Ishikawa (cell line): ENCODE data around the gene EIF4B.

Experiments used
- CEBPB ChIP-seq: IDR thresholded peaks from 2 replicates; pipeline ENCODE4 v1.6.1; 2012
- CREB1 ChIP-seq: IDR thresholded peaks from 2 replicates; pipeline ENCODE4 v1.6.1; 2012; ENCODE audit warnings: low read depth
- EGR1 ChIP-seq: IDR thresholded peaks from 2 replicates; pipeline ENCODE4 v1.6.1; 2012
- EP300 ChIP-seq: IDR thresholded peaks from 2 replicates; pipeline ENCODE4 v1.6.1; 2012; ENCODE audit warnings: borderline replicate concordance
- FOXM1 ChIP-seq: IDR thresholded peaks from 2 replicates; pipeline ENCODE4 v1.6.1; 2012; ENCODE audit warnings: low read depth, borderline replicate concordance
- NFIC ChIP-seq: IDR thresholded peaks from 2 replicates; pipeline ENCODE4 v1.6.1; 2012
- RAD21 ChIP-seq: IDR thresholded peaks from 2 replicates; pipeline ENCODE4 v1.6.1; 2012; ENCODE audit warnings: low read depth
- TAF1 ChIP-seq: IDR thresholded peaks from 2 replicates; pipeline ENCODE4 v1.6.1; 2012; ENCODE audit warnings: low read depth, mild to moderate bottlenecking
- TCF12 ChIP-seq: IDR thresholded peaks from 2 replicates; pipeline ENCODE4 v1.6.1; 2012; ENCODE audit warnings: low read depth
- TEAD4 ChIP-seq: IDR thresholded peaks from 2 replicates; pipeline ENCODE4 v1.6.1; 2012
- YY1 ChIP-seq: IDR thresholded peaks from 2 replicates; pipeline ENCODE4 v1.6.1; 2012; ENCODE audit warnings: low read depth
- ZBTB7A ChIP-seq: IDR thresholded peaks from 2 replicates; pipeline ENCODE4 v1.6.1; 2012; ENCODE audit warnings: low read depth
- TF ChIP-seq, protein P1 (sequence below): IDR thresholded peaks from 2 replicates; pipeline ENCODE4 v1.6.1; 2012; ENCODE audit warnings: low read depth, mild to moderate bottlenecking
- TF ChIP-seq, protein P2 (sequence below): IDR thresholded peaks from 2 replicates; pipeline ENCODE4 v1.6.1; 2012
- TF ChIP-seq, protein P3 (sequence below): IDR thresholded peaks from 2 replicates; pipeline ENCODE4 v1.6.1; 2012

EIF4B gene

DNA sequence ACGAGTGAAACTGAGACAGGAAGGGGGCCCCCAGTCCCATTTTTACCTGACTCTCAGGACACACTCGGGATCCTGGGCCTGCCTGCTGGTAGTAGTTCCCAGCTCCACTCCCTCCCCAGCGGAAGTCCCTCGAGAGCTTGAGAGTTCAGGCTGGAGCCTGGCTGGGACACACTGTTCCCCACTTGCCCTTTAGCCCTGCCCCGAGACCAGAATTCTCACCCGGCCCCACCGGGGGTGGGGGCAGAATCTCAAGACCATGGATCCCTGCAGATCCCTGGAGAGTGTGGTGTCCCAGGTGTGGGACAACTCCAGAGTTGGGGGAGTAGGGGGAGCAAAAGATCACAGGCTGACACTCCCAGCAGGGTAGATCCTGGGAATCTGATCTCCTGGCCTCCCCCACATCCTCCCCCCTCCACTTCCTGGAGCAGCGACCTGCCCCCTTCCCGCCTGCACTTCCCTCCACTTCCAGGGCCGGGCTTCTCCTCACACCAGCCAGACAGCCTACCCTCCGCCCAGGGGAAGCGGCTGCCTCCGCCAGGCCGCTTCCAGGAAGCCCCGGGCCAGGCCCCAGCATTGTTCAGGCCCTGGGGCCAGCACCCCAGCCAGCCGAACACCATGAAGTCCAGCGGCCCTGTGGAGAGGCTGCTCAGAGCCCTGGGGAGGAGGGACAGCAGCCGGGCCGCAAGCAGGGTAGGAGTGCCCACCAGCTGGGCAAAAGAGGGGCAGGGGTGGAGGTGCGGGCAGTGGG is 43.5 kb downstream of the EIF4B start, which contains the start of gene TNS2:
Gene TNS2, plus strand, starts transcription at position 495 of the 748 bp plus-strand sequence. Its CDS starts 121 bp downstream, at position 616.
- TF ChIP-seq ZBTB7A (no peak; the same call in none of the 2 replicates), TCF12 (peak; percentile 84), EGR1 (peak; percentile 75), FOXM1 (0 out of 2 replicates have a peak, but pooled peaks have one; percentile 28), TEAD4 (0 out of 2 replicates have a peak, but pooled peaks have one; percentile 41), CREB1 (no peak), RAD21 (no peak), EP300 (peak; percentile 71), TAF1 (peak; percentile 37; the same call in 1 of the 2 replicates), NFIC (no peak)
- TF ChIP-seq, protein P1, sequence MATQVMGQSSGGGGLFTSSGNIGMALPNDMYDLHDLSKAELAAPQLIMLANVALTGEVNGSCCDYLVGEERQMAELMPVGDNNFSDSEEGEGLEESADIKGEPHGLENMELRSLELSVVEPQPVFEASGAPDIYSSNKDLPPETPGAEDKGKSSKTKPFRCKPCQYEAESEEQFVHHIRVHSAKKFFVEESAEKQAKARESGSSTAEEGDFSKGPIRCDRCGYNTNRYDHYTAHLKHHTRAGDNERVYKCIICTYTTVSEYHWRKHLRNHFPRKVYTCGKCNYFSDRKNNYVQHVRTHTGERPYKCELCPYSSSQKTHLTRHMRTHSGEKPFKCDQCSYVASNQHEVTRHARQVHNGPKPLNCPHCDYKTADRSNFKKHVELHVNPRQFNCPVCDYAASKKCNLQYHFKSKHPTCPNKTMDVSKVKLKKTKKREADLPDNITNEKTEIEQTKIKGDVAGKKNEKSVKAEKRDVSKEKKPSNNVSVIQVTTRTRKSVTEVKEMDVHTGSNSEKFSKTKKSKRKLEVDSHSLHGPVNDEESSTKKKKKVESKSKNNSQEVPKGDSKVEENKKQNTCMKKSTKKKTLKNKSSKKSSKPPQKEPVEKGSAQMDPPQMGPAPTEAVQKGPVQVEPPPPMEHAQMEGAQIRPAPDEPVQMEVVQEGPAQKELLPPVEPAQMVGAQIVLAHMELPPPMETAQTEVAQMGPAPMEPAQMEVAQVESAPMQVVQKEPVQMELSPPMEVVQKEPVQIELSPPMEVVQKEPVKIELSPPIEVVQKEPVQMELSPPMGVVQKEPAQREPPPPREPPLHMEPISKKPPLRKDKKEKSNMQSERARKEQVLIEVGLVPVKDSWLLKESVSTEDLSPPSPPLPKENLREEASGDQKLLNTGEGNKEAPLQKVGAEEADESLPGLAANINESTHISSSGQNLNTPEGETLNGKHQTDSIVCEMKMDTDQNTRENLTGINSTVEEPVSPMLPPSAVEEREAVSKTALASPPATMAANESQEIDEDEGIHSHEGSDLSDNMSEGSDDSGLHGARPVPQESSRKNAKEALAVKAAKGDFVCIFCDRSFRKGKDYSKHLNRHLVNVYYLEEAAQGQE, result no peak
- TF ChIP-seq, protein P2, sequence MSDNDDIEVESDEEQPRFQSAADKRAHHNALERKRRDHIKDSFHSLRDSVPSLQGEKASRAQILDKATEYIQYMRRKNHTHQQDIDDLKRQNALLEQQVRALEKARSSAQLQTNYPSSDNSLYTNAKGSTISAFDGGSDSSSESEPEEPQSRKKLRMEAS, result peak; percentile 60

DNA sequence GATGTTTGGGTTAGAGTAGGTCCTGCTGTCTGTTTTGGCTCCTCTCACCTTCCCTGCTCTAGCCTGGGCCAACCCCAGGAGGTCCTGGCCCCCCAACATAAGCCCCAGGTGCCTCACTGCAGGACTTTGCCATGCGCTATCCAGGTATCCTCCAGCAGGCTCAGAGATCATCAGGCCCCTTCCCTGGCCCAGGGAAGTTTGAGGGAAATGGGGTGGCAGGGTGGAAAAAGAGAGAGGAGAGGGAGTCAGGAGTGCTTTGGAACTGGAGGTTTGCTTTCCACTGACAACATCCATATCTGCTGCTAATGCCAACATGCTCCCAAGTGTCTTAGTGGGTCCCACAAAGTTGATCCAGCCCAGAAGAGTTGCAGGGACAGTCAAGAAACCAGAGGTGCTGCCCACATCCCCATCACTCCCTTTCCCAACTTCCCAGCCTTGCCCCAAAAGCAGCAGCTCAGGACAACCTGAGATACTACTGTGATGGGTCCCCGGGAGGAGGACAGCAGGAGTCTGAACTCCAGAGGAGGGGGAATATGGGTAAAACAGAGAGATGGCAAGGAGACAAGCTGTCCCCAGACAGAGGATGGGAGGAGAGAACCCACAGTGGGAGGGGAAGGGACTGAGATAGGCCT is 44.3 kb downstream of the EIF4B start:
- TF ChIP-seq CREB1 (no peak), EGR1 (no peak), EP300 (no peak)

DNA sequence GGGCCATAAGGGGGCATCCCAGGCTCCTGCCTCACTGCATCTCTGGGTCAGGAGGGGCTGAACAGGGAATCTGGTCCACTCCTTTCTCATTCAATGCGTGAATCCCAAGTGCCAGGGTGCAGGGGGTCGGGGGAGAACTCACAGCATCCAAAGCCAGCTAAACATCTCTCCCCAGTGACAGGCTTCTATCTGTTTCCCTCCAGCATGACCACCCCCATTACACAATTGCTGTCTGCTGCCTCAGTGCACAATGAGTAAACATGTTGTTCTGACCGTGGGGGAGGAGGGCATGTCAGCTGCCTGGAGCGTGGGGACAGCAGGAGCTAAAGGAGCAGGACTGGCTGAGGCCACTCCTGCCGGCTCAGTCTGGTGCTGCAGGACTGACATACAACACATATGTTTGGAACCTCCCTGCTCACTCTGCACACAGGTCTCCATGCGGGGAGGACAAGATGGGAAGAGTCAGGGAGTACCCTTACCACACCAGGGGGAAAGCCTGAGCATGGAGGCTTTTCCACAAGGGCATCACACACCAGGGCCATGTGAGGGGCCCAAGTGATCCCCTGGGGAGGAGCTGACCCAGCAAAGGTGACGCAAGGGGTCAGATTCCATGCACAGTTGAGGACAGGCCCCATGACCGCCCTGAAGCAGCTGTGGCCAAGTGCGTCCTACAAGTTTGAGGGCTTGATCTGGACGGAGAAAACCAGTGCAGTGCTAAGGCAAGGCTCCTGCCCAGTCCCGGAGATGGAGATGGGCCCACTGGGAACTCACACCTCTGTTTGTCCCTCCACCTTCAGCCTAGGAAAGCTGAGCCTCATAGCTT is 45.0 kb downstream of the EIF4B start:
- TF ChIP-seq, protein P2, result no peak
- no peak for TF ChIP-seq CEBPB
- TF ChIP-seq EP300, result no peak
- TF ChIP-seq, protein P1, result no peak
- no peak for TF ChIP-seq NFIC
- TF ChIP-seq TAF1, result no peak
- TF ChIP-seq, protein P3, sequence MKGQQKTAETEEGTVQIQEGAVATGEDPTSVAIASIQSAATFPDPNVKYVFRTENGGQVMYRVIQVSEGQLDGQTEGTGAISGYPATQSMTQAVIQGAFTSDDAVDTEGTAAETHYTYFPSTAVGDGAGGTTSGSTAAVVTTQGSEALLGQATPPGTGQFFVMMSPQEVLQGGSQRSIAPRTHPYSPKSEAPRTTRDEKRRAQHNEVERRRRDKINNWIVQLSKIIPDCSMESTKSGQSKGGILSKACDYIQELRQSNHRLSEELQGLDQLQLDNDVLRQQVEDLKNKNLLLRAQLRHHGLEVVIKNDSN, result no peak
- TF ChIP-seq ZBTB7A, result no peak
- TF ChIP-seq YY1, result no peak
- no peak for TF ChIP-seq TCF12
- TF ChIP-seq RAD21, result no peak
- no peak for TF ChIP-seq FOXM1
- TF ChIP-seq TEAD4, result no peak
- no peak for TF ChIP-seq EGR1
- no peak for TF ChIP-seq CREB1

DNA sequence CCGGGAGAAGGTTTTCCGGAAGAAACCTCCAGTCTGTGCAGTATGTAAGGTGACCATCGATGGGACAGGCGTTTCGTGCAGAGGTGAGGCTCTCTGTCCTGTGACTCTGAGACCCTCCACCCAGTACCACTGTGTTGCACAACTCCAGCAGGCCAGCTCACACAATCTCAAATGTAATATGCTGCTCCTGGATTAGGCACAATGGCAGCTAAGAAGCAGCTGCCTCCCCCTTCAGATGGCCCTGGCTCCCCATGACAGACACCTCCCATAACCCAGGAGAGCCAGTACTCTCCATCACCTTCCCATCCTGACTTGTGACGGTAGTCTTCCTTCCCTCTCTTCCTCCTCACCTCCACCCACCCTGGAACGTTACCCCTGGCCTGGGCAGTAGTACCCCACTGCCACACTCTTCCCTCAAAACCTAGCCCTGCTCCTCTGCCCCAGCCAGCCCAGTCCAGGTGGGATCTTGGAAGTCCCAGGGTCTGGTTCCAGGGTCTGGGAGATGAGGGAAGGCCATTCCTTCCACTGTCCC is 45.7 kb downstream of the EIF4B start:
- no peak for TF ChIP-seq CEBPB
- no peak for TF ChIP-seq FOXM1
- TF ChIP-seq YY1, result no peak
- no peak for TF ChIP-seq TCF12

DNA sequence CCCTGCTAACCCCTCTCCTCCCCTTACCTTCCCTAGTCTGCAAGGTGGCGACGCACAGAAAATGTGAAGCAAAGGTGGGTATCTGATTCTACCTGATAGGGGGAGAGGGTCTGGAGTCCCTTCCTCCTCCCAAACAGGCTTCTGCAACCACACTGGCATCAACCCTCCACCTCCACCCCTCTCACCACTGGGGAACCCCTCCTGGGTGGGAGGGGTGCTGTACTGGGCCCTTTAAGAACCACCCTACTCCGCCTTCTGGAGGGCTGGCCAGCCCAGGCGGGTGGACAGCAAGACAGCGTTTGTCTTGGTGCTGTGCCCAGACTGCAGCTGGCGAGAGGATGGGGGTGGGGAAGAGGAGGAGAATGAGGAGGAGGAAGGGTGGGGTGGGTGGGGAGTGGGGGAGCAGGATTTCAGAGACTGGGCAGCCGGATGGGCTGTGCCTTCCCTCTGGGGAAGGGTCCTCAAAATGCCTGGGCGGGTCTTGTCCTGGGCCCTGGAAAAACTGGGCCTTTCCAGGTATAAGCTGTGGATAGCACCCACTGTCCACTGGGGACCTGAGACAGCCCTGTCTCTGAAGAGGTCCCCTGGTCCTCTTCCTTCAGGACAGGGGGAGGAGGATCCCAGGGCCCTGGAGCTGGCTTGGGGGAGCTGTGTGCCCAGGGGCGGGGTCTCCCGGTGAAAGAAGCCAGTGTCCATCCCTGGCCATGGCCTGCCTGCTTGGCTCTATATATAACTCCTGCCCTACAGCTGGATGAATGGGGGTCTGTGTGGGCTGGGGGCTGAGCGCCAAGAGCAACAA is 46.4 kb downstream of the EIF4B start:
- TF ChIP-seq TEAD4, result no peak
- TF ChIP-seq EP300, result peak; percentile 32; the same call in 1 of the 2 replicates
- TF ChIP-seq, protein P3, result no peak
- peak; percentile 84 for TF ChIP-seq TCF12
- no peak for TF ChIP-seq FOXM1
- no peak for TF ChIP-seq EGR1
- no peak for TF ChIP-seq ZBTB7A
- TF ChIP-seq, protein P1, result no peak
- TF ChIP-seq CEBPB, result no peak
- TF ChIP-seq NFIC, result peak; percentile 92
